GM12892 (cell line): Measurements from ENCODE around the gene VSIG10L2.
"Not testable (repeated sequence)": the region's sequence is repeated elsewhere in the genome, so short reads cannot be mapped to it uniquely, and the experiment has no call there.

Experiments used
- DNase-seq: peaks from one replicate; pipeline ENCODE4 v3.0.0; 2011; ENCODE audit not compliant: insufficient read length
- FAIRE-seq: peaks from 2 replicates; lab custom pipeline; 2011; peaks lifted over from hg19 to GRCh38; lab: Jason Lieb, UNC
- POLR2A ChIP-seq: IDR thresholded peaks from 2 replicates; pipeline ENCODE4 v1.6.1; 2011; ENCODE audit warnings: low read depth, low read length, control low read depth
- POLR2AphosphoS5 ChIP-seq: IDR thresholded peaks from 2 replicates; pipeline ENCODE4 v1.6.1; 2011; ENCODE audit warnings: low read depth, low read length, control low read depth
- TAF1 ChIP-seq: IDR thresholded peaks from 2 replicates; pipeline ENCODE4 v1.6.1; 2011; ENCODE audit warnings: low read depth, mild to moderate bottlenecking, control low read depth, low read length, borderline replicate concordance

VSIG10L2 gene

GRCh38 chr11:125978778-125979407 lies 33.0 kb downstream of the VSIG10L2 start:
- no peak for FAIRE-seq
- no peak for DNase-seq

GRCh38 chr11:125979511-125979910 lies 33.7 kb downstream of the VSIG10L2 start:
- FAIRE-seq (no peak), DNase-seq (no peak)
- no peak for TF ChIP-seq TAF1

More at GRCh38 chr11:125978778-125979407, 33.0 kb downstream of the VSIG10L2 start:
- TF ChIP-seq POLR2AphosphoS5 (no peak), POLR2A (no peak), TAF1 (no peak)

GRCh38 chr11:125980436-125980835 lies 34.6 kb downstream of the VSIG10L2 start:
- FAIRE-seq: no peak
- DNase-seq: no peak
- TF ChIP-seq POLR2AphosphoS5 (no peak), POLR2A (no peak)

- FAIRE-seq: no peak
- TF ChIP-seq TAF1: no peak
- TF ChIP-seq POLR2A: no peak
- no peak for TF ChIP-seq POLR2AphosphoS5
- DNase-seq: no peak
Observed at GRCh38 chr11:125982348-125982730, 36.5 kb downstream of the VSIG10L2 start.

- FAIRE-seq, DNase-seq: not testable (repeated sequence)
Observed at GRCh38 chr11:125985956-125986355, 40.1 kb downstream of the VSIG10L2 start.

GRCh38 chr11:125987066-125987641 lies 41.3 kb downstream of the VSIG10L2 start:
- DNase-seq: no peak
- TF ChIP-seq POLR2A: no peak
- FAIRE-seq: no peak

GRCh38 chr11:125990244-125990643 lies 44.4 kb downstream of the VSIG10L2 start:
- TF ChIP-seq POLR2AphosphoS5: no peak
- TF ChIP-seq TAF1: no peak
- no peak for TF ChIP-seq POLR2A
- no peak for FAIRE-seq
- DNase-seq: no peak

- no peak for FAIRE-seq
- DNase-seq: no peak
- TF ChIP-seq POLR2A: no peak
Observed at GRCh38 chr11:125992893-125993292, 47.0 kb downstream of the VSIG10L2 start.

GRCh38 chr11:125994509-125994908 lies 48.7 kb downstream of the VSIG10L2 start:
- no peak for DNase-seq
- peak; percentile 50 for FAIRE-seq

GRCh38 chr11:125995313-125995712 lies 49.5 kb downstream of the VSIG10L2 start:
- peak; percentile 79 for FAIRE-seq
- TF ChIP-seq POLR2AphosphoS5: no peak
- no peak for TF ChIP-seq TAF1
- no peak for TF ChIP-seq POLR2A
- DNase-seq: no peak

More at GRCh38 chr11:125994509-125994908, 48.7 kb downstream of the VSIG10L2 start:
- no peak for TF ChIP-seq POLR2AphosphoS5
- TF ChIP-seq TAF1: no peak
- TF ChIP-seq POLR2A: no peak

GRCh38 chr11:125998267-125998666 lies 52.4 kb downstream of the VSIG10L2 start:
- no peak for DNase-seq
- no peak for FAIRE-seq

GRCh38 chr11:125999234-125999880 lies 53.5 kb downstream of the VSIG10L2 start:
- no peak for FAIRE-seq
- TF ChIP-seq POLR2A (no peak), POLR2AphosphoS5 (no peak), TAF1 (no peak)
- DNase-seq: no peak

More at GRCh38 chr11:125998267-125998666, 52.4 kb downstream of the VSIG10L2 start:
- TF ChIP-seq POLR2A (no peak), TAF1 (no peak), POLR2AphosphoS5 (no peak)

GRCh38 chr11:126002181-126002580 lies 56.3 kb downstream of the VSIG10L2 start:
- FAIRE-seq (no peak), DNase-seq (no peak)
- no peak for TF ChIP-seq POLR2A
- no peak for TF ChIP-seq POLR2AphosphoS5
- no peak for TF ChIP-seq TAF1
